Vagina (tissue), 2 donors: ENCODE data around the gene AJAP1. TPM values are rescaled to one million over a fixed set of nuclear protein-coding genes. Genes with fewer than 3 reads are reported as not detected.

Experiments
- DNase-seq, 2 donors: peaks; one replicate each; pipeline ENCODE4 v3.0.0-alpha.2; 2017; ENCODE audit errors: extremely low spot score in 2 of 2
- H3K27ac ChIP-seq: fragments of 200-600 bp; sonication (generic); one replicate; pipeline ENCODE4 v1.5.1; 2019
- H3K27me3 ChIP-seq: fragments of 200-600 bp; sonication (generic); one replicate; pipeline ENCODE4 v1.5.1; 2019
- H3K36me3 ChIP-seq, 2 donors: fragments of 200-600 bp; sonication (generic); one replicate each; pipeline ENCODE4 v1.5.1; 2017 to 2019
- H3K4me1 ChIP-seq: fragments of 200-600 bp; sonication (generic); one replicate; pipeline ENCODE4 v1.5.1; 2019
- H3K4me3 ChIP-seq, 2 donors: fragments of 200-600 bp; sonication (generic); 1 replicate in 1 of 2; 2 replicates in 1 of 2; pipeline ENCODE4 v1.5.1; 2016 to 2019
- H3K9me3 ChIP-seq: fragments of 200-600 bp; sonication (generic); one replicate; pipeline ENCODE4 v1.5.1; 2019
- CTCF ChIP-seq, 3 experiments: fragments of 450-650 bp in 2 of 3; fragments of 200-600 bp in 1 of 3; sonication (generic) in 1 of 3; IDR thresholded peaks; one replicate each; pipeline ENCODE4 v1.5.1; 2017 to 2019; ENCODE audit warnings: antibody characterized with exemption in 3 of 3, mild to moderate bottlenecking in 2 of 3, moderate library complexity in 2 of 3
- POLR2A ChIP-seq, 2 donors: fragments of 450-650 bp; IDR thresholded peaks; one replicate each; pipeline ENCODE4 v1.6.1; 2017; ENCODE audit warnings: antibody characterized with exemption in 2 of 2, mild to moderate bottlenecking in 2 of 2, moderate library complexity in 2 of 2
- POLR2AphosphoS5 ChIP-seq, 2 donors: sonication (generic); formaldehyde crosslinking; IDR thresholded peaks; one replicate each; pipeline ENCODE4 v1.9.0; 2017; ENCODE audit warnings: antibody characterized with exemption in 2 of 2, mild to moderate bottlenecking in 2 of 2, low read depth in 1 of 2; ENCODE audit not compliant: insufficient read depth in 1 of 2
- intact Hi-C: fragments of 100-400 bp; cut with DNase I; formaldehyde crosslinking; loops from one replicate; pipeline ENCODE4 v1.15.1; 2023
- total RNA-seq: library from RNA; depleted of rRNA; stranded (reverse); fragments of >200 nt; gene quantifications from one replicate; pipeline ENCODE4 v1.2.3, GENCODE V29; 2016

Gene AJAP1
- total RNA-seq, 1 donor from 2014 or later = 1.7 TPM

GRCh38 chr1:4711416-4712275 lies 57.2 kb downstream of the AJAP1 start:
- intact Hi-C loops = no loop called here
- H3K36me3 ChIP-seq = no peaks in the 10 kb centered on the region
- peak overlapping the region in 1 of 2 donors; percentile 13 for H3K4me3 ChIP-seq
- H3K9me3 ChIP-seq = no peaks in the 10 kb centered on the region
- H3K27me3 ChIP-seq = no peaks in the 10 kb centered on the region
- no peak overlapping the region for H3K27ac ChIP-seq
- no peaks in the 10 kb centered on the region for H3K4me1 ChIP-seq
- TF ChIP-seq CTCF (IDR thresholded peaks at IDR 0.05) (no peak), POLR2A (IDR thresholded peaks at IDR 0.05) (no peak)
- no peak for DNase-seq

- TF ChIP-seq POLR2A (IDR thresholded peaks at IDR 0.05) (no peak), CTCF (IDR thresholded peaks at IDR 0.05) (no peak), POLR2AphosphoS5 (IDR thresholded peaks at IDR 0.05; ENCODE audit: insufficient read depth in 1 of 2, low read depth in 1 of 2) (no peak)
- Histone ChIP-seq H3K9me3 (no peaks in the 10 kb centered on the region), H3K4me3 (no peak overlapping the region), H3K36me3 (no peaks in the 10 kb centered on the region), H3K4me1 (no peaks in the 10 kb centered on the region), H3K27ac (no peak overlapping the region), H3K27me3 (no peaks in the 10 kb centered on the region)
- no peak for DNase-seq
- intact Hi-C loops = loop anchor here (1.0 kb wide), 1 partner anchor 24 kb away; no protein-coding TSS in a partner anchor
These were observed 59.3 kb downstream of the AJAP1 start for GRCh38 chr1:4713669-4714068.

- DNase-seq = no peak
- TF ChIP-seq POLR2AphosphoS5 (IDR thresholded peaks at IDR 0.05; ENCODE audit: insufficient read depth in 1 of 2, low read depth in 1 of 2) (no peak), POLR2A (IDR thresholded peaks at IDR 0.05) (no peak), CTCF (IDR thresholded peaks at IDR 0.05) (no peak)
- Histone ChIP-seq H3K9me3 (no peaks in the 10 kb centered on the region), H3K27ac (no peak overlapping the region), H3K4me3 (no peak overlapping the region), H3K36me3 (no peaks in the 10 kb centered on the region), H3K4me1 (no peaks in the 10 kb centered on the region), H3K27me3 (no peaks in the 10 kb centered on the region)
- intact Hi-C loops = no loop called here
These were observed 62.0 kb downstream of the AJAP1 start for GRCh38 chr1:4716406-4716805.

GRCh38 chr1:4718071-4718470 lies 63.7 kb downstream of the AJAP1 start:
- intact Hi-C loops = no loop called here
- TF ChIP-seq CTCF (IDR thresholded peaks at IDR 0.05) (no peak), POLR2A (IDR thresholded peaks at IDR 0.05) (no peak), POLR2AphosphoS5 (IDR thresholded peaks at IDR 0.05; ENCODE audit: insufficient read depth in 1 of 2, low read depth in 1 of 2) (no peak)

GRCh38 chr1:4723106-4723505 lies 68.7 kb downstream of the AJAP1 start:
- H3K36me3 ChIP-seq = no peaks in the 10 kb centered on the region
- DNase-seq = no peak
- H3K9me3 ChIP-seq = no peaks in the 10 kb centered on the region
- no peaks in the 10 kb centered on the region for H3K4me1 ChIP-seq
- no peak overlapping the region for H3K4me3 ChIP-seq
- H3K27ac ChIP-seq = no peak overlapping the region
- H3K27me3 ChIP-seq = no peaks in the 10 kb centered on the region
- TF ChIP-seq POLR2AphosphoS5 (IDR thresholded peaks at IDR 0.05; ENCODE audit: insufficient read depth in 1 of 2, low read depth in 1 of 2) (no peak), POLR2A (IDR thresholded peaks at IDR 0.05) (no peak), CTCF (IDR thresholded peaks at IDR 0.05) (no peak)
- intact Hi-C loops = no loop called here

More at GRCh38 chr1:4718071-4718470, 63.7 kb downstream of the AJAP1 start:
- Histone ChIP-seq H3K4me3 (no peak overlapping the region), H3K4me1 (no peaks in the 10 kb centered on the region), H3K36me3 (no peaks in the 10 kb centered on the region), H3K27ac (no peak overlapping the region), H3K27me3 (no peaks in the 10 kb centered on the region), H3K9me3 (no peaks in the 10 kb centered on the region)
- DNase-seq = no peak
